Lung (tissue), 12 donors: ENCODE results near the gene GAST. TPM values are rescaled to one million over a fixed set of nuclear protein-coding genes. Genes with fewer than 3 reads are reported as not detected.

Source experiments
- ATAC-seq: fragments of 200-7000 bp; cut with Tn5 transposase; one replicate; pipeline ENCODE4 v1.9.1; 2020; ENCODE audit warnings: moderate number of reproducible peaks; ENCODE audit not compliant: insufficient read depth, low FRiP score
- DNase-seq, 3 donors: peaks; one replicate each; pipeline ENCODE4 v3.0.0-alpha.2; 2013 to 2017
- H3K27ac ChIP-seq, 2 donors: one replicate each; pipeline ENCODE4 v1.5.1; 2013; ENCODE audit warnings: mild to moderate bottlenecking in 2 of 2, moderate library complexity in 2 of 2, control low read depth in 1 of 2, inconsistent platforms in 1 of 2, low read depth in 1 of 2, low read length in 1 of 2
- H3K27me3 ChIP-seq, 3 donors: one replicate each; pipeline ENCODE4 v1.5.1; 2013; ENCODE audit warnings: low read length in 2 of 3; ENCODE audit not compliant: control insufficient read depth in 3 of 3, insufficient read depth in 3 of 3
- H3K36me3 ChIP-seq, 4 donors: one replicate each; pipeline ENCODE4 v1.5.1; 2013; ENCODE audit warnings: low read length in 4 of 4, mild to moderate bottlenecking in 1 of 4, moderate library complexity in 1 of 4; ENCODE audit not compliant: control insufficient read depth in 4 of 4, insufficient read depth in 4 of 4
- H3K4me1 ChIP-seq, 5 donors: one replicate each; pipeline ENCODE4 v1.5.1; 2013; ENCODE audit warnings: low read length in 5 of 5, mild to moderate bottlenecking in 2 of 5, moderate library complexity in 1 of 5; ENCODE audit not compliant: control insufficient read depth in 5 of 5, insufficient read depth in 5 of 5
- H3K4me3 ChIP-seq: one replicate; pipeline ENCODE4 v1.5.1; 2013; ENCODE audit warnings: mild to moderate bottlenecking, control low read depth, moderate library complexity
- H3K9ac ChIP-seq, 2 donors: one replicate each; pipeline ENCODE4 v1.5.1; 2013; ENCODE audit warnings: low read length in 2 of 2, control low read depth in 1 of 2; ENCODE audit not compliant: insufficient read depth in 1 of 2
- H3K9me3 ChIP-seq, 4 donors: one replicate each; pipeline ENCODE4 v1.5.1; 2013; ENCODE audit warnings: low read length in 3 of 4, mild to moderate bottlenecking in 1 of 4, moderate library complexity in 1 of 4; ENCODE audit not compliant: control insufficient read depth in 4 of 4, insufficient read depth in 3 of 4
- WGBS, 2 donors: extraction: QIAGEN DNeasy Blood & Tissue Kit; methylation state at CpG; one replicate each; pipeline ENCODE4 v1.1.7; 2013; 5-methylcytosine and 5-hydroxymethylcytosine counted together
- polyA plus RNA-seq, 2 donors: library from polyadenylated mRNA; stranded (reverse); fragments of 200-250 nt; gene quantifications; one replicate each; pipeline ENCODE4 v1.2.1, GENCODE V29; 2013
- total RNA-seq, 2 donors: library from RNA; depleted of rRNA in 1 of 2; stranded (reverse); fragments of >200 nt in 1 of 2; gene quantifications; one replicate each; pipeline ENCODE4 v1.2.1, GENCODE V29; 2014 to 2021
- TF ChIP-seq, protein P1 (sequence below): IDR thresholded peaks from 2 replicates; pipeline ENCODE4 v1.5.1; 2012; ENCODE audit warnings: mild to moderate bottlenecking; ENCODE audit errors: control extremely low read depth, extremely low read depth
- donor health status: control.
- donor health status: control.
- donor health status: Bipolar disorder and iron deficiency.
- donor health status: healthy.
- donor health status: DM: yes; HTN: yes; CAD: no.

GAST gene
- total and polyA plus RNA-seq, 4 donors = not detected

DNA sequence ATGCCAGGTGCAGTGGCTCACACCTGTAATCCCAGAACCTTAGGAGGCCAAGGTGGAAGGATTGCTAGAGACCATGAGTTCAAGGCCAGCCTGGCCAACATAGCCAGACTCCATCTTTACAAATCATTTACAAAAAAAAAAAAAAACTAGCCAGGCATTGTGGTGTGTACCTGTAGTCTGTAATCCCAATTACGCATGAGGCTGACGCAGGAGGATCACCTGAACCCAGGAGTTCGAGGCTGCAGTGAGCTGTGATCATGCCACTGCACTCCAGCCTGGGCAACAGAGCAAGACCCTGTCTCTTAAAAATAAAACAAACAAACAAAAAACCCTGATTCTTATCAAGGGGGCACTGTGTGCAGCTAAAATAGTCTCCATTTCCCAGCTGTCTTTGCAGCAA lies 39.2 kb downstream of the GAST start:
- 80 to 83% methylated on average over 3 of the region's 3 CpGs for WGBS, 2 donors
- no peak overlapping the region for H3K4me3 ChIP-seq
- no peak overlapping the region for H3K27ac ChIP-seq
- ATAC-seq (no peak), DNase-seq (no peak)
- TF ChIP-seq, protein P1, sequence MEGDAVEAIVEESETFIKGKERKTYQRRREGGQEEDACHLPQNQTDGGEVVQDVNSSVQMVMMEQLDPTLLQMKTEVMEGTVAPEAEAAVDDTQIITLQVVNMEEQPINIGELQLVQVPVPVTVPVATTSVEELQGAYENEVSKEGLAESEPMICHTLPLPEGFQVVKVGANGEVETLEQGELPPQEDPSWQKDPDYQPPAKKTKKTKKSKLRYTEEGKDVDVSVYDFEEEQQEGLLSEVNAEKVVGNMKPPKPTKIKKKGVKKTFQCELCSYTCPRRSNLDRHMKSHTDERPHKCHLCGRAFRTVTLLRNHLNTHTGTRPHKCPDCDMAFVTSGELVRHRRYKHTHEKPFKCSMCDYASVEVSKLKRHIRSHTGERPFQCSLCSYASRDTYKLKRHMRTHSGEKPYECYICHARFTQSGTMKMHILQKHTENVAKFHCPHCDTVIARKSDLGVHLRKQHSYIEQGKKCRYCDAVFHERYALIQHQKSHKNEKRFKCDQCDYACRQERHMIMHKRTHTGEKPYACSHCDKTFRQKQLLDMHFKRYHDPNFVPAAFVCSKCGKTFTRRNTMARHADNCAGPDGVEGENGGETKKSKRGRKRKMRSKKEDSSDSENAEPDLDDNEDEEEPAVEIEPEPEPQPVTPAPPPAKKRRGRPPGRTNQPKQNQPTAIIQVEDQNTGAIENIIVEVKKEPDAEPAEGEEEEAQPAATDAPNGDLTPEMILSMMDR = no peak
- no peaks in the 10 kb centered on the region for H3K27me3 ChIP-seq
- no peaks in the 10 kb centered on the region for H3K9me3 ChIP-seq
- H3K4me1 ChIP-seq = no peaks in the 10 kb centered on the region
- no peak overlapping the region for H3K9ac ChIP-seq
- peaks cover 0 to 28% (median 6%) of the 10 kb centered on the region in 4 donors for H3K36me3 ChIP-seq

DNA sequence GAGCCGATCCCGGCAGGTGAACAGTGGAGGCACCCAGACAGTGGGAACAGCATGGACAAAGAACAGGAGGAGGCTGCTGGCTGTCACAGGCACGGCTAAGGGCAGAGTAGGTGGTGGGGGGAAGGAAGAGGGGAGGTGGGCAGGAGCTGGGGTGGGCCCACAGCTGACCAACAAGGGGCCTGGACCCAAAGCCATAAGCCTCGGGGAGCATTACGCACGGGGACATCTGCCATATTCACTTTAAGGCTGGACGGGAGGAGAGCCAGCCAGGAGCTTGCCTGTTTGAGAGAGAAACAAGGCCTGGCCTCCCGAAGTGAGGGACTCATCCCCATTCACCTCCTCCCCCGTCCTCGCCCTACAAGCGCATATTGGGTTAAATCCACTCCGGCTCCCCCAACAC lies 41.9 kb downstream of the GAST start:
- Histone ChIP-seq H3K27me3 (no peaks in the 10 kb centered on the region), H3K4me1 (no peaks in the 10 kb centered on the region), H3K36me3 (peaks cover 2 to 47% (median 13%) of the 10 kb centered on the region in 4 donors), H3K9ac (no peak overlapping the region), H3K27ac (no peak overlapping the region), H3K4me3 (no peak overlapping the region), H3K9me3 (no peaks in the 10 kb centered on the region)
- TF ChIP-seq, protein P1 = no peak
- 85 to 89% methylated on average over 12 of the region's 12 CpGs for WGBS, 2 donors
- no peak for DNase-seq
- ATAC-seq = no peak

GRCh38 chr17:41758601-41759000 lies 46.5 kb downstream of the GAST start:
- no peak for ATAC-seq
- Histone ChIP-seq H3K9ac (no peak overlapping the region), H3K4me3 (no peak overlapping the region), H3K9me3 (no peaks in the 10 kb centered on the region), H3K27me3 (no peaks in the 10 kb centered on the region), H3K36me3 (peaks cover 17 to 68% (median 26%) of the 10 kb centered on the region in 4 donors), H3K4me1 (no peaks in the 10 kb centered on the region), H3K27ac (no peak overlapping the region)
- TF ChIP-seq, protein P1 = no peak
- WGBS, 2 donors = 86 to 87% methylated on average over 9 of the region's 9 CpGs
- no peak for DNase-seq

GRCh38 chr17:41760878-41761277 lies 48.7 kb downstream of the GAST start:
- no peak overlapping the region for H3K9ac ChIP-seq
- H3K4me1 ChIP-seq = no peaks in the 10 kb centered on the region
- no peaks in the 10 kb centered on the region for H3K27me3 ChIP-seq
- no peak overlapping the region for H3K4me3 ChIP-seq
- ATAC-seq (no peak), DNase-seq (no peak)
- WGBS, 2 donors = 94 to 95% methylated on average over 6 of the region's 6 CpGs
- TF ChIP-seq, protein P1 = no peak
- H3K9me3 ChIP-seq = no peaks in the 10 kb centered on the region
- no peak overlapping the region for H3K27ac ChIP-seq
- peaks cover 16 to 59% (median 34%) of the 10 kb centered on the region in 4 donors for H3K36me3 ChIP-seq
